A549 (cell line): ENCODE results near the gene MXI1. TPM values are rescaled to one million over a fixed set of nuclear protein-coding genes. Genes with fewer than 3 reads are reported as not detected.

Experiments used
- ATAC-seq, 2 experiments: fragments of 200-7000 bp in 1 of 2; fragments of >200 bp in 1 of 2; cut with Nextera tagmentation in 1 of 2; cut with Tn5 transposase in 1 of 2; 3 replicates each; pipeline versions ENCODE4 v1.8.0 to v1.9.1; 2018 to 2020; ENCODE audit warnings: mild to moderate bottlenecking in 1 of 2, moderate library complexity in 1 of 2
- CTCF ChIA-PET: fragments of 300-600 bp; sonication (Branson Sonifier 250); formaldehyde crosslinking; extraction: SDS; loops from one replicate; lab custom pipeline; 2021; ENCODE audit warnings: antibody characterized with exemption, inconsistent platforms; lab: Yijun Ruan, JAX
- POLR2A ChIA-PET: fragments of 350-600 bp; formaldehyde crosslinking; extraction: SDS; loops from one replicate; lab custom pipeline; 2021; ENCODE audit warnings: antibody characterized with exemption, inconsistent platforms; lab: Yijun Ruan, JAX
- DNase-seq, 2 experiments: peaks; one replicate each; pipeline versions ENCODE4 v3.0.0 to v3.0.0-alpha.2; 2011 to 2016; ENCODE audit warnings: low read depth in 1 of 2, low spot score in 1 of 2
- FAIRE-seq: peaks from 2 replicates; lab custom pipeline; 2011; peaks lifted over from hg19 to GRCh38; lab: Jason Lieb, UNC
- H3K27ac ChIP-seq, 2 experiments: fragments of >200 bp; sonication (Bioruptor Twin); formaldehyde crosslinking; 3 replicates each; pipeline ENCODE4 v1.5.1; 2016 to 2017
- H3K4me1 ChIP-seq: fragments of >200 bp; sonication (Bioruptor Twin); formaldehyde crosslinking; 3 replicates; pipeline ENCODE4 v1.6.1; 2016
- H3K4me2 ChIP-seq: fragments of >200 bp; sonication (Bioruptor Twin); formaldehyde crosslinking; 3 replicates; pipeline ENCODE4 v1.6.1; 2016
- H3K4me3 ChIP-seq: fragments of >200 bp; sonication (Bioruptor Twin); formaldehyde crosslinking; 3 replicates; pipeline ENCODE4 v1.5.1; 2016
- H3K9me3 ChIP-seq: fragments of >200 bp; sonication (Bioruptor Twin); formaldehyde crosslinking; 3 replicates; pipeline ENCODE4 v1.6.1; 2016
- BHLHE40 ChIP-seq: IDR thresholded peaks from 2 replicates; pipeline ENCODE4 v1.6.1; 2012; ENCODE audit warnings: low read depth, low read length, inconsistent platforms
- CBX2 ChIP-seq: fragments of 200-600 bp; sonication (generic); IDR thresholded peaks from 2 replicates; pipeline ENCODE4 v1.6.1; 2016; ENCODE audit warnings: low read depth, mild to moderate bottlenecking, borderline replicate concordance
- CBX8 ChIP-seq: fragments of 200-600 bp; sonication (generic); IDR thresholded peaks from 2 replicates; pipeline ENCODE4 v1.6.1; 2016
- CHD4 ChIP-seq: fragments of 200-600 bp; sonication (generic); IDR thresholded peaks from 2 replicates; pipeline ENCODE4 v1.6.1; 2016; ENCODE audit warnings: antibody characterized with exemption, mild to moderate bottlenecking, borderline replicate concordance
- EHMT2 ChIP-seq: fragments of 200-600 bp; sonication (generic); IDR thresholded peaks from 2 replicates; pipeline ENCODE4 v1.6.1; 2016; ENCODE audit warnings: antibody characterized with exemption, low read depth, mild to moderate bottlenecking, moderate library complexity
- EP300 ChIP-seq, 2 experiments: fragments of >200 bp; sonication (Bioruptor Twin); formaldehyde crosslinking; IDR thresholded peaks; 2 replicates in 1 of 2; 3 replicates in 1 of 2; pipeline ENCODE4 v1.6.1; 2016 to 2017
- FOSB ChIP-seq: fragments of 250-450 bp; sonication (Bioruptor Pico); IDR thresholded peaks from 2 replicates; pipeline ENCODE4 v1.5.0; 2020; ENCODE audit warnings: mild to moderate bottlenecking, moderate library complexity
- GATA3 ChIP-seq: IDR thresholded peaks from 2 replicates; pipeline ENCODE4 v1.6.1; 2012; ENCODE audit warnings: borderline replicate concordance
- HEYL ChIP-seq: fragments of 250-450 bp; sonication (Bioruptor Pico); IDR thresholded peaks from 2 replicates; pipeline ENCODE4 v1.8.0; 2021; ENCODE audit warnings: mild to moderate bottlenecking, moderate library complexity
- HOXA7 ChIP-seq: fragments of 250-450 bp; sonication (Bioruptor Pico); IDR thresholded peaks from 2 replicates; pipeline ENCODE4 v1.5.0; 2020; ENCODE audit warnings: mild to moderate bottlenecking, moderate library complexity
- HOXB13 ChIP-seq: fragments of 250-450 bp; sonication (Bioruptor Pico); IDR thresholded peaks from 2 replicates; pipeline ENCODE4 v1.5.0; 2020; ENCODE audit warnings: low read depth, mild to moderate bottlenecking, moderate library complexity
- HOXB5 ChIP-seq: fragments of 250-450 bp; sonication (Bioruptor Pico); IDR thresholded peaks from 2 replicates; pipeline ENCODE4 v1.5.0; 2020; ENCODE audit warnings: mild to moderate bottlenecking, moderate library complexity
- JUN ChIP-seq, 2 experiments: fragments of >200 bp; sonication (Bioruptor Twin); formaldehyde crosslinking; IDR thresholded peaks; 2 replicates in 1 of 2; 3 replicates in 1 of 2; pipeline ENCODE4 v1.6.1; 2016 to 2017
- KDM1A ChIP-seq: fragments of 200-600 bp; sonication (generic); IDR thresholded peaks from 2 replicates; pipeline ENCODE4 v1.6.1; 2016; ENCODE audit warnings: low read depth, mild to moderate bottlenecking
- KDM5A ChIP-seq: fragments of 200-600 bp; sonication (generic); IDR thresholded peaks from 2 replicates; pipeline ENCODE4 v1.6.1; 2016; ENCODE audit warnings: antibody characterized with exemption, mild to moderate bottlenecking
- MYC ChIP-seq: IDR thresholded peaks from 2 replicates; pipeline ENCODE4 v1.6.1; 2012; ENCODE audit warnings: mild to moderate bottlenecking, inconsistent platforms, low read length, improper control_type of control experiment, borderline replicate concordance
- NPAS2 ChIP-seq: fragments of 250-450 bp; sonication (Bioruptor Pico); IDR thresholded peaks from 2 replicates; pipeline ENCODE4 v1.8.0; 2022; ENCODE audit warnings: mild to moderate bottlenecking, moderate library complexity, borderline replicate concordance
- NR3C1 ChIP-seq: fragments of >200 bp; sonication (Bioruptor Twin); formaldehyde crosslinking; IDR thresholded peaks from 3 replicates; pipeline ENCODE4 v1.6.1; 2017
- PHF8 ChIP-seq: fragments of 200-600 bp; sonication (generic); IDR thresholded peaks from 2 replicates; pipeline ENCODE4 v1.6.1; 2016; ENCODE audit warnings: low read depth, mild to moderate bottlenecking, antibody characterized with exemption, moderate library complexity, borderline replicate concordance
- POLR2A ChIP-seq: IDR thresholded peaks from 2 replicates; pipeline ENCODE4 v1.6.1; 2012; ENCODE audit warnings: mild to moderate bottlenecking, low read length
- RNF2 ChIP-seq: fragments of 200-600 bp; sonication (generic); IDR thresholded peaks from 2 replicates; pipeline ENCODE4 v1.6.1; 2016; ENCODE audit warnings: low read depth, mild to moderate bottlenecking, antibody characterized with exemption, moderate library complexity, borderline replicate concordance
- SMC3 ChIP-seq: fragments of >200 bp; sonication (Bioruptor Twin); formaldehyde crosslinking; IDR thresholded peaks from 3 replicates; pipeline ENCODE4 v1.6.1; 2018; ENCODE audit warnings: inconsistent platforms
- SREBF2 ChIP-seq: fragments of 450-650 bp; IDR thresholded peaks from 2 replicates; pipeline ENCODE4 v1.6.1; 2014; ENCODE audit warnings: mild to moderate bottlenecking, moderate library complexity
- ZC3H11A ChIP-seq: fragments of 450-650 bp; IDR thresholded peaks from 2 replicates; pipeline ENCODE4 v1.6.1; 2014; ENCODE audit warnings: antibody characterized with exemption, mild to moderate bottlenecking
- ZFP36 ChIP-seq: fragments of 450-650 bp; IDR thresholded peaks from 2 replicates; pipeline ENCODE4 v1.6.1; 2014; ENCODE audit warnings: borderline replicate concordance; ENCODE audit not compliant: partially characterized antibody
- ZNF302 ChIP-seq: fragments of 250-450 bp; sonication (Bioruptor Pico); IDR thresholded peaks from 2 replicates; pipeline ENCODE4 v1.9.0; 2021; ENCODE audit warnings: inconsistent platforms, mild to moderate bottlenecking, moderate library complexity
- ZSCAN20 ChIP-seq: fragments of 250-450 bp; sonication (Bioruptor Pico); IDR thresholded peaks from 2 replicates; pipeline ENCODE4 v1.8.0; 2022; ENCODE audit warnings: mild to moderate bottlenecking, moderate library complexity
- WGBS: methylation state at CpG from one replicate; pipeline ENCODE4 v1.1.6; 2017; ENCODE audit errors: missing lambda C conversion rate; 5-methylcytosine and 5-hydroxymethylcytosine counted together
- polyA plus RNA-seq, 4 experiments: library from polyadenylated mRNA; depleted of rRNA in 3 of 4; stranded (reverse); fragments of >200 nt; fragmentation: RNase III in 1 of 4; extraction: RNeasy Plus Mini Kit Qiagen cat#74134 plus additional on column Dnase treatment in 1 of 4; gene quantifications; 2 replicates in 3 of 4; 3 replicates in 1 of 4; pipeline ENCODE4 v1.2.3, GENCODE V29; 2011 to 2017
- TF ChIP-seq, protein P1 (sequence below): fragments of >200 bp; sonication (Bioruptor Twin); formaldehyde crosslinking; IDR thresholded peaks from 3 replicates; pipeline ENCODE4 v1.6.1; 2016
- TF ChIP-seq, protein P2 (sequence below): fragments of >200 bp; sonication (Bioruptor Twin); formaldehyde crosslinking; IDR thresholded peaks from 2 replicates; pipeline ENCODE4 v1.6.1; 2016
- TF ChIP-seq, protein P3 (sequence below): IDR thresholded peaks from 2 replicates; pipeline ENCODE4 v1.6.1; 2012
- TF ChIP-seq, protein P4 (sequence below): fragments of >200 bp; sonication (Bioruptor Twin); formaldehyde crosslinking; IDR thresholded peaks from 3 replicates; pipeline ENCODE4 v1.5.1; 2016
- TF ChIP-seq, protein P5 (sequence below): fragments of 250-450 bp; sonication (Bioruptor Pico); IDR thresholded peaks from 2 replicates; pipeline ENCODE4 v1.5.0; 2021; ENCODE audit warnings: mild to moderate bottlenecking, moderate library complexity, borderline replicate concordance
- TF ChIP-seq, protein P6 (sequence below): IDR thresholded peaks from 2 replicates; pipeline ENCODE4 v1.6.1; 2012

The MXI1 gene
- polyA plus RNA-seq, 2 of the 4 experiments (the other 2 are of a cell fraction) = 7.1 to 15.7 TPM

DNA sequence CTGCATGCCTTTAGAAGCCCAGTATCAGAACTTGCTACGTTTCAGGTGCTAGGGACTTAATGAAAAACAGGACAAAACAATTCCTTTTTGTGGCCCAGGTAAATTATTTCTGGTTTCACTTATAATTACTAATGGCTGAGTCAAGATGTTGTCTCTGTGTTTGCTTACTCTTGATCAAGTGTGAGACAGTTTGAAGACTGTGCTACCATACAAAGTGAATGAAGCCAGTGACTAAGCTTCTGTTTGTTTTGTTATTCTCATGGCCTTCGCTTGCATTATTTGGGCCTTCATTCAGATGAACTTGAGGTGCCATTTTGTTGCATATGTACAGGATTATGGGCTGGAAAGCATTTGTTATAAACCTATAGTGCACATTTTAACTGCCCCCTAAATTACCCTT is 79.4 kb downstream of the MXI1 start:
- ChIA-PET CTCF (interaction anchor here (0.6 to 7.0 kb wide), 7 partner anchors 7 to 1375 kb away, joined by 3 to 37 read pairs (median 5); no protein-coding TSS in a partner anchor), POLR2A (no interaction called here)
- 75% methylated on average over 2 of the region's 2 CpGs for WGBS
- FAIRE-seq = peak; percentile 49
- Histone ChIP-seq H3K4me1 (peaks cover 6% of the 10 kb centered on the region; the same call in 1 of the 3 replicates), H3K27ac (no peak overlapping the region), H3K4me3 (no peak overlapping the region), H3K9me3 (no peaks in the 10 kb centered on the region), H3K4me2 (no peak overlapping the region)
- DNase-seq = peak in 1 of 2 experiments; percentile 15
- TF ChIP-seq BHLHE40 = no peak
- no peak for TF ChIP-seq POLR2A
- TF ChIP-seq SMC3 = no peak
- no peak for TF ChIP-seq GATA3
- TF ChIP-seq NPAS2 (CRISPR knock-in tag) = no peak
- TF ChIP-seq CHD4 = no peak
- TF ChIP-seq KDM5A = no peak
- TF ChIP-seq HOXB13 (CRISPR knock-in tag) = no peak
- TF ChIP-seq EP300 (IDR thresholded peaks at IDR 0.05) = no peak
- TF ChIP-seq ZNF302 (CRISPR knock-in tag) = no peak
- TF ChIP-seq HEYL (CRISPR knock-in tag) = no peak
- no peak for TF ChIP-seq SREBF2
- TF ChIP-seq, protein P1, sequence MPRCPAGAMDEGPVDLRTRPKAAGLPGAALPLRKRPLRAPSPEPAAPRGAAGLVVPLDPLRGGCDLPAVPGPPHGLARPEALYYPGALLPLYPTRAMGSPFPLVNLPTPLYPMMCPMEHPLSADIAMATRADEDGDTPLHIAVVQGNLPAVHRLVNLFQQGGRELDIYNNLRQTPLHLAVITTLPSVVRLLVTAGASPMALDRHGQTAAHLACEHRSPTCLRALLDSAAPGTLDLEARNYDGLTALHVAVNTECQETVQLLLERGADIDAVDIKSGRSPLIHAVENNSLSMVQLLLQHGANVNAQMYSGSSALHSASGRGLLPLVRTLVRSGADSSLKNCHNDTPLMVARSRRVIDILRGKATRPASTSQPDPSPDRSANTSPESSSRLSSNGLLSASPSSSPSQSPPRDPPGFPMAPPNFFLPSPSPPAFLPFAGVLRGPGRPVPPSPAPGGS = no peak
- TF ChIP-seq FOSB (CRISPR knock-in tag) = no peak
- TF ChIP-seq, protein P2, sequence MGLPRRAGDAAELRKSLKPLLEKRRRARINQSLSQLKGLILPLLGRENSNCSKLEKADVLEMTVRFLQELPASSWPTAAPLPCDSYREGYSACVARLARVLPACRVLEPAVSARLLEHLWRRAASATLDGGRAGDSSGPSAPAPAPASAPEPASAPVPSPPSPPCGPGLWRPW = no peak
- TF ChIP-seq ZC3H11A = no peak
- no peak for TF ChIP-seq NR3C1
- TF ChIP-seq RNF2 = no peak
- TF ChIP-seq, protein P3, sequence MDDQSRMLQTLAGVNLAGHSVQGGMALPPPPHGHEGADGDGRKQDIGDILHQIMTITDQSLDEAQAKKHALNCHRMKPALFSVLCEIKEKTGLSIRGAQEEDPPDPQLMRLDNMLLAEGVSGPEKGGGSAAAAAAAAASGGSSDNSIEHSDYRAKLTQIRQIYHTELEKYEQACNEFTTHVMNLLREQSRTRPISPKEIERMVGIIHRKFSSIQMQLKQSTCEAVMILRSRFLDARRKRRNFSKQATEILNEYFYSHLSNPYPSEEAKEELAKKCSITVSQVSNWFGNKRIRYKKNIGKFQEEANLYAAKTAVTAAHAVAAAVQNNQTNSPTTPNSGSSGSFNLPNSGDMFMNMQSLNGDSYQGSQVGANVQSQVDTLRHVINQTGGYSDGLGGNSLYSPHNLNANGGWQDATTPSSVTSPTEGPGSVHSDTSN = no peak
- ATAC-seq = peak in 1 of 2 experiments; percentile 13; a peak in 1 of 6 replicates

DNA sequence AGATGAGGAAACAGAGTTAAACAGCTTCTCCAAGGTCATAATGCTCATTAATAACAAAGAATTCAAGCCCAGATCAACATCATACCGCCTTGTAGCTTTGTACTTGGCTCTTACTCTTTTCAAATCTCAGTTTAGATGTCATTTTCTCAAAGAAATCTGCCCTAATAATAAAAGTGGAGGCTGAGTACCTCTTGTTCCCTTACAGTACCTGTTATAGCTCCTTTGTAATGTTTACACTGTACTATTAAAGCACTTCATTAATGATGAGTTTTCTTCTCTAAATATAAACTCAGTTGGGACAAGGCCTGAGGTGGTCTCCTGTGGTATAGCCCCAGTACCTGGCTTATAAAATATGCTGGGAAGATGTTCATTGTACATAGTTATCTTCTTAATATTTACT is 89.6 kb downstream of the MXI1 start:
- no peak overlapping the region for H3K4me2 ChIP-seq
- DNase-seq = no peak
- H3K4me1 ChIP-seq = peaks cover 24% of the 10 kb centered on the region; the same call in 2 of the 3 replicates
- no peak overlapping the region for H3K27ac ChIP-seq
- CTCF ChIA-PET = interaction anchor here (1.3 to 2.8 kb wide), 3 partner anchors 18 to 91 kb away, joined by 3 to 8 read pairs (median 5); no protein-coding TSS in a partner anchor
- ATAC-seq = no peak
- H3K4me3 ChIP-seq = no peak overlapping the region
- FAIRE-seq = no peak
- TF ChIP-seq, protein P4, sequence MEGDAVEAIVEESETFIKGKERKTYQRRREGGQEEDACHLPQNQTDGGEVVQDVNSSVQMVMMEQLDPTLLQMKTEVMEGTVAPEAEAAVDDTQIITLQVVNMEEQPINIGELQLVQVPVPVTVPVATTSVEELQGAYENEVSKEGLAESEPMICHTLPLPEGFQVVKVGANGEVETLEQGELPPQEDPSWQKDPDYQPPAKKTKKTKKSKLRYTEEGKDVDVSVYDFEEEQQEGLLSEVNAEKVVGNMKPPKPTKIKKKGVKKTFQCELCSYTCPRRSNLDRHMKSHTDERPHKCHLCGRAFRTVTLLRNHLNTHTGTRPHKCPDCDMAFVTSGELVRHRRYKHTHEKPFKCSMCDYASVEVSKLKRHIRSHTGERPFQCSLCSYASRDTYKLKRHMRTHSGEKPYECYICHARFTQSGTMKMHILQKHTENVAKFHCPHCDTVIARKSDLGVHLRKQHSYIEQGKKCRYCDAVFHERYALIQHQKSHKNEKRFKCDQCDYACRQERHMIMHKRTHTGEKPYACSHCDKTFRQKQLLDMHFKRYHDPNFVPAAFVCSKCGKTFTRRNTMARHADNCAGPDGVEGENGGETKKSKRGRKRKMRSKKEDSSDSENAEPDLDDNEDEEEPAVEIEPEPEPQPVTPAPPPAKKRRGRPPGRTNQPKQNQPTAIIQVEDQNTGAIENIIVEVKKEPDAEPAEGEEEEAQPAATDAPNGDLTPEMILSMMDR = no peak
- TF ChIP-seq ZSCAN20 (CRISPR knock-in tag) = no peak
- TF ChIP-seq HOXB5 = no peak
- TF ChIP-seq CBX2 = no peak
- TF ChIP-seq, protein P5, sequence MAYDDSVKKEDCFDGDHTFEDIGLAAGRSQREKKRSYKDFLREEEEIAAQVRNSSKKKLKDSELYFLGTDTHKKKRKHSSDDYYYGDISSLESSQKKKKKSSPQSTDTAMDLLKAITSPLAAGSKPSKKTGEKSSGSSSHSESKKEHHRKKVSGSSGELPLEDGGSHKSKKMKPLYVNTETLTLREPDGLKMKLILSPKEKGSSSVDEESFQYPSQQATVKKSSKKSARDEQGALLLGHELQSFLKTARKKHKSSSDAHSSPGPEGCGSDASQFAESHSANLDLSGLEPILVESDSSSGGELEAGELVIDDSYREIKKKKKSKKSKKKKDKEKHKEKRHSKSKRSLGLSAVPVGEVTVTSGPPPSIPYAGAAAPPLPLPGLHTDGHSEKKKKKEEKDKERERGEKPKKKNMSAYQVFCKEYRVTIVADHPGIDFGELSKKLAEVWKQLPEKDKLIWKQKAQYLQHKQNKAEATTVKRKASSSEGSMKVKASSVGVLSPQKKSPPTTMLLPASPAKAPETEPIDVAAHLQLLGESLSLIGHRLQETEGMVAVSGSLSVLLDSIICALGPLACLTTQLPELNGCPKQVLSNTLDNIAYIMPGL = no peak
- TF ChIP-seq HOXA7 (CRISPR knock-in tag) = no peak
- TF ChIP-seq EHMT2 = no peak
- TF ChIP-seq, protein P6, sequence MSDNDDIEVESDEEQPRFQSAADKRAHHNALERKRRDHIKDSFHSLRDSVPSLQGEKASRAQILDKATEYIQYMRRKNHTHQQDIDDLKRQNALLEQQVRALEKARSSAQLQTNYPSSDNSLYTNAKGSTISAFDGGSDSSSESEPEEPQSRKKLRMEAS = no peak
- TF ChIP-seq NR3C1 = no peak
- TF ChIP-seq KDM1A = no peak
- no peak for TF ChIP-seq MYC
- TF ChIP-seq BHLHE40 = no peak
- TF ChIP-seq ZFP36 = no peak
- no peak for TF ChIP-seq JUN (IDR thresholded peaks at IDR 0.05)
- no peak for TF ChIP-seq PHF8
- no peak for TF ChIP-seq CBX8
- no peak for TF ChIP-seq KDM5A
- TF ChIP-seq RNF2 = no peak
- POLR2A ChIA-PET = no interaction called here
- 97% methylated on average over 1 of the region's 1 CpG for WGBS
- H3K9me3 ChIP-seq = no peaks in the 10 kb centered on the region
